HG03565 (cell line): ENCODE data around the gene CEP68.
"Not testable (repeated sequence)": the region's sequence is repeated elsewhere in the genome, so short reads cannot be mapped to it uniquely, and the experiment has no call there.

ENCODE experiments used
- ATAC-seq: cut with Tn5 transposase; IDR thresholded peaks from one replicate; pipeline ENCODE4 v1.9.1; 2021; ENCODE audit warnings: mild to moderate bottlenecking, moderate library complexity; ENCODE audit not compliant: unreplicated experiment

Gene CEP68

DNA sequence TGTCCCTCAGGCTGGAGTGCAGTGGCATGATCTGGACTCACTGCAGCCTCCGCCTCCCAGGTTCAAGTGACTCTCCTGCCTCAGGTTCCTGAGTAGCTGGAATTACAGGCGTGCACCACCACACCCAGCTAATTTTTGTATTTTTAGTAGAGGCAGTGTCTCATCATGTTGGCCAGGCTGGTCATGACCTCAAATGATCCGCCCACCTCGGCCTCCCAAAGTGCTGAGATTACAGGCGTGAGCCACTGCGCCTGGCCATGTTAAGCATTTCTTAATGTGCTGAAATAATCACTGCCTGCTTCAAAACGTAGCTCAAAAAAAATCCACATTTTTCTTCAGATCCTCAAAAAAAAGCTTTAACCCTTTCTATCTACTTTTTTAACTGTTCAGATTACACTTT is 69.2 kb downstream of the CEP68 start:
- not testable (repeated sequence) for ATAC-seq

DNA sequence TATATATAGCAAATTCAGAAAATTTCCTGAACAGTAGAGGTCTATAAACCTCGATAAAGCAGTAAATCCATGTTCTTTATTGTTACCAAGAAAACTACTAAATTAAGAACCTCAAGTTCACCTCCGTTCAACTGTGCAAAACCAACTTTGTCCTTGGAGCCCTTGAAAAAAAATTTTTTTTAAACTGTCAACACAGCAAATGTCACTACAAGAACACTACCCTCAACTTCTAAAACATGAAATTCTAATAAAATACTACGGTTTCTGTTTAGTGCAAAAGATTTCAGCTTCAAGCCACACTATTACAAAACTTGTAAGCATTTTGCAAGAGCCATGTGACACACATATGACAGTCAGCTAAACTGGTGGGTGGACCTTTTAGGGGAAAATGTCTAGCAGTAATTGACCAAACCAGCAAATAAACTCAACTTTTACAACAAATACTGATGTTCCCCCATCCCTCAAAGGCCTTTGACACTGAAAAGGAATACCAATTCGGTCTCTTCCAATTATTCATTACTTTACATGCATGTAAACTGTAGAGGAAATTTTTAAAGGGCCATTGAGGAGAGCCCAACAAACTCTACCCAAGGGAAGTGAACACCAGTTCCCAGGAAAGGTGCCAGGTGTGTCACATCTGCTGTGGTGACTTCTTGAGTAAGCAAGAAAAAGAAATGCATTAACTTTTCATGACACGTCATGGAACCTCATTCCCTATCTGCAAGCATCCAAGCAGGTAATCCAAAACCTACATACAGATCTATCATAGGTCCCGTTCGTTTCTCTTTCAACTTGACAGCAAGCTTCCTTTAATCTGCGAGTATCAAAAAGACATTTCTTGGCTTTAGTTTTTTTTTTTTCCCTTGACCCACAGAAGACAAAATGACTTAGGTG is 72.3 kb downstream of the CEP68 start:
- ATAC-seq: no peak

DNA sequence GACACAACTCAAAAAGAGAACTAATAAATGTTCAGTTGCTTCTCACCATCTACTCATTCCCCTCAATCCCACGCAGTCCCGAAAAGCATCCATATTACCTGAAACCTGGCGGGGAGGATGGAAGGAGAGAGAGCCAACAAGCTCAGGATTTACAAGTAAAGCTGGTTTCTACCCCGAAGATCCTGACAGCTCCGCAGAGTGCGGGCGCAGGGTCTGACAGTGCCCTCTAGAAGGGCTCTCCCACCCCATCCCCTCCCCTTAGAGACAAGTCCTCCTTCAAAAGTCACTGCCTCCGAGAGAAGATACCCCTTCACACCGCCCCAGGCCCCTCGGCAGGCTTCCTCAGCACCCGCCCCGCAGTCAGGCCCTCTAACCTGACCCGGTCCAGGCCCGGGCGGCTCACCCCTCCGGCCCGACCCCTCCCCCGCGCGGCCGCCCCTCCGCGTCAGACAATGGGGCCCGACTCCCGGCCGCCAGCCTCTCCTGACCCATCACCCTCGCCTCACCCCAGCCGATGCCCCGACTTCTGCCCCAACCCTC is 73.1 kb downstream of the CEP68 start:
- no peak for ATAC-seq

DNA sequence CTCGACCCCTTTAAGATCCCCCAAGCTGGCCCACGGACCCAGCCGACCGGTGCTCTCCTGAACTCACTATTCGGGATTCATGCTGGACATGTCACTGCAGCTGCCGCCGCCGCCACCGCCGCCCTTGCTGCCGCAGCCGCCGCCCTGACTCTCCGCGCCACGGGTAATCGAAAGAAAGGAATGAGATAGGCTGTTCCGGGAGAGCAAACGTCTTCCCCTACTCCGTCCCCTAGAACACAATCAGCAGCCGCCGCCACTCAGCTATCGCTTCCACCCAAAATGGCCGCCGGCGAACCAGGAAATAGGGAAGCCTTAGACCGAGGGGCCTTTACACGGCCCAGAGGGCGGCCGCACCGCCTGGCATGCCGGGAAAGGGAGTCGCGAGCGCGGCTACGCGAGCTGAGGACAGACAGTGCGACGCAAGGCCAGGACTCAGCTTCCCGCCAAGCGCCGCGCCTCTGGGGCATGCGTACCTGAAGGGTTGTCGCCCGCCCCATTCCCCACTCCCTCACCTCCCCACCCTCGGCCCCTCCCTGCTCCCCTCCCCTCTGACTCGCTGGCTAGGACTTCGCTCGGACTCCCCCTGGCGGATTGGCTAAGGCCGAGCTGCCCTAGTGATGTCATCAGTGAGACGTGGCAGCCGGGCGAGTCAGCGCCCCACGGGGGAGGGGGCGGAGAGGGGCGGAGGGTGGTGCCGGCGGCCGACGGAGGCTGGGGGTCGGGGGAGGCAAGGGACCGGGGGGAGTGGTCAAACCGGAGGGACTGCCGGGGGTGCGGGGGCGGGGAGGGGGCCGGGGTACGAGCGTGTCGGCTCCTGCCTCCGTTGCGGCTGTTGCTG is 73.8 kb downstream of the CEP68 start, which contains the start of gene RAB1A:
Gene RAB1A, minus strand, starts transcription at position 281 of the 838 bp plus-strand sequence. Its CDS starts 191 bp downstream, at position 90.
- peak; percentile 98 for ATAC-seq

DNA sequence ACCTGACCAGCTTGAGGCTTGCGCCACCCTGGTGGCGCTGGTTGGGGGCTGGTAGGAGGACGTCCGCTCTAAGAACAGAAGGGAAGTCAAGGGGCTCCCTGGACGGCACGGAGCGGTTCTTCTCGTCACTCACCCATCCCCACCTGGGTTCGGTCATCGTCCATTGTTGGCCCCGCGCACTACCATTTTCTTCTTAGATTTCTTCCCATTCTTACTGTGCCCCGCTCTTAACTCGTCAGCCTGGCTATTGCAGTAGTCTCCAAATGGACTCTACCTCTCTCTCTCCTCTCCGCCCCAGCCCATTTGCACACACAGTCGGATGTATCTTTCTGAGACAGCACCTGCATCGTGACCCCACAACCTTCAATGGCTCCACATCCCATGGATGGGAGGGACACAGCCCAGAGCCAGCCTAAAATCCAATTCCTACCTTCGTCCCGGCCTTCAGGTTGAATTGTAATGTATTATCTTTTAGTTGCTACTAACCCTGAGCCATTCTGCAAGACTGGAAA is 74.5 kb downstream of the CEP68 start:
- ATAC-seq: peak; percentile 3

DNA sequence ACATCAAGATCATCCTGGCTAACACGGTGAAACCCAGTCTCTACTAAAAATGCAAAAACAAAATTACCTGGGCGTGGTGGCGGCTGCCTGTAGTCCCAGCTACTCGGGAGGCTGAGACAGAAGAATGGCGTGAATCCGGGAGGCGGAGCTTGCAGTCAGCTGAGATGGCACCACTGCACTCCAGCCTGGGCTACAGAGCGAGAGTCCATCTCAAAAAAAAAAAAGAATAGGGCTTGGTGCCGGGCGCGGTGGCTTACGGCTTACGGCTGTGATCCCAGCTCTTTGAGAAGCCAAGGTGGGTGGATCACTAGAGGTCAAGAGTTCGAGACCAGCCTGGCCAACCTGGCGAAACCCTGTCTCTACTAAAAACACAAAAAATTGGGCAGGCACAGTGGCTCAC is 76.7 kb downstream of the CEP68 start:
- not testable (repeated sequence) for ATAC-seq

DNA sequence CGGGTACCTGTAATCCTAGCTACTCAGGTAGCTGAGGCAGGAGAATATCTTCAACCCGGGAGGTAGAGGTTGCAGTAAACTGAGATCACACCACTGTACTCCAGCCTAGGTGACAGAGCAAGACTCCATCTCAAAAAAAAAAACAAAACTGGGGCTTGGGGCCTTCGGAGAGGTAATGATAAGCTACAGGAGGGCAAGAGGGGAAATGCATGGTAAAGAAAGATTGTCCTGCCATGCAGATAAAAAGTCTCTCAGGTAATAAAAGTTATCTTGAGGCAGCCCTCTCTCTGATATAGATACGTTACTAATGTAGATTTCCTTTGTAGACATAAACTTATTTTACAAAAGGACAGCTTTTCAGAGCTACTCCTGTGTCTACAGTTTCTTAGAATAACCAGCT is 77.4 kb downstream of the CEP68 start:
- no peak for ATAC-seq

DNA sequence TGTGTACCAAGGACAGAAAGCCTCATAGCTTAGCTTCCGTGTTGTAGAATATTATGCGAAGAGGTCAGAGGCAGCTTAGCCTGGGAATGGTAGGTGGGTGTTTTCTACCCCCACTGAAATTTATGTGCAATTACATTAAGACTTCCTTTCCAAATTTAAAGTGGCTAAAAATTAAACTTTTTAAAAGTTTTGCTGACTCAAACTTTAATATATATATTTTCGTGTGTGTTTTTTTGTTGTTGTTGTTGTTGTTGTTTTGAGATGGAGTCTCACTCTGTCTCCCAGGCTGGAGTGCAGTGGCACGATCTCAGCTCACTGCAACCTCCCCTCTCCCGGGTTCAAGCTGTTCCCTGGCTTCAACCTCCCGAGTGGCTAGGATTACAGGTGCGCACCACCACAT is 77.9 kb downstream of the CEP68 start:
- ATAC-seq: no peak

DNA sequence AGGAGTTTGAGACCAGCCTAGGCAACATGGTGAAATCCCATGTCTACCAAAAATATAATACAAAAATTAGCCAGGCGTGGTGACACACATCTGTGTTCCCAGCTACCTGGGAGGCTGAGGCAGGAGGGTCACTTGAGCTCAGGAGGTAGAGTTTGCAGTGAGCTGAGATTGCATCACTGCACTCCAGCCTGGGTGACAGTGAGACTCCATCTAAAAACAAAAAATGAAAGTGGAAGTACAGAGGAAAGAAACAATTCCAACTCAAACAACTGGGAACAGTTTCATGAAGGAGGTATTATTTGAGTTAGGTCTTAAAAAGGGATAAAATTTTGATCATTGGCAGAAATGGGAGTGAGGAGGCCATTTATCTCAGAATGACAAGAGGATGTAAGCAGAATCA is 80.0 kb downstream of the CEP68 start:
- ATAC-seq: no peak
